ENCODE data around the gene NR1I3. TPM values are rescaled to one million over a fixed set of nuclear protein-coding genes. Genes with fewer than 3 reads are reported as not detected.

The NR1I3 gene
- total and polyA plus RNA-seq, 4 donors: 0.17 TPM; not detected in 3

DNA sequence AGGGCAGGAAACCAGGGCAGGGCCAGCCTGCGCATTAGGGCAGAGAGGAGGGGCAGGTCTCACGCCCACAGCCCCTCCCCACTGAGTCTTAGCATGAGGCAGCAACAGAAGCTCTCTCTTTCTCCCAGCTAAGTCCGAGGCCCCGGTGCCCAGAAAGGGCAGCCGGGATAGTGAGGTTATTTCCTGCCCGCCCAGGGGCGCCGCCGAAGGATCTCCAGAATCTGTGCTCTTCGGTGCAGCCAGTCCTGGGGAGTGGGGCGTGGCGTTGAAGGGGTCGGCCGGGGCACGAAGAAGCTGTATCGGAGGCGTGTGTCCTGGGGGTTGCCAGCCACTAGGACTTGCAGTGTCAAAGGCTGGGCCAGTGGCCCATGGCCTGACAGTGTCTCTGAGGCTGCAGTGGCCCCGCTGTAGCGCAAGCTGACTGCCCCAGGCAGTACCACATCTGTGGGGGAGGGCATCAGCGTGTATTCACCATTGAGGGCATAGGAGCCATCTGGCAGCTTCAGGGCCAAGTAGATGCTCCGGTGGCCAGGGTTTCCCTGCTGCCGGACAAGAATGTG is 47.0 kb downstream of the NR1I3 start:
- no peak for ATAC-seq (ENCODE audit: insufficient read depth, low FRiP score)
- Histone ChIP-seq H3K9ac (ENCODE audit: insufficient read depth in 1 of 2, low read length in 2 of 2) (no peak overlapping the region), H3K36me3 (ENCODE audit: control insufficient read depth in 4 of 4, insufficient read depth in 4 of 4, low read length in 4 of 4) (peaks cover 0 to 5% (median 0%) of the 10 kb centered on the region in 4 donors), H3K27ac (ENCODE audit: low read depth in 1 of 2, low read length in 1 of 2) (no peak overlapping the region), H3K9me3 (ENCODE audit: control insufficient read depth in 4 of 4, insufficient read depth in 3 of 4, low read length in 3 of 4) (no peaks in the 10 kb centered on the region), H3K27me3 (ENCODE audit: control insufficient read depth in 3 of 3, insufficient read depth in 3 of 3, low read length in 2 of 3) (no peaks in the 10 kb centered on the region), H3K4me3 (no peak overlapping the region), H3K4me1 (ENCODE audit: control insufficient read depth in 5 of 5, insufficient read depth in 5 of 5, low read length in 5 of 5) (peaks cover 0 to 7% (median 0%) of the 10 kb centered on the region in 5 donors)
- no peak for DNase-seq
- TF ChIP-seq, protein P1, sequence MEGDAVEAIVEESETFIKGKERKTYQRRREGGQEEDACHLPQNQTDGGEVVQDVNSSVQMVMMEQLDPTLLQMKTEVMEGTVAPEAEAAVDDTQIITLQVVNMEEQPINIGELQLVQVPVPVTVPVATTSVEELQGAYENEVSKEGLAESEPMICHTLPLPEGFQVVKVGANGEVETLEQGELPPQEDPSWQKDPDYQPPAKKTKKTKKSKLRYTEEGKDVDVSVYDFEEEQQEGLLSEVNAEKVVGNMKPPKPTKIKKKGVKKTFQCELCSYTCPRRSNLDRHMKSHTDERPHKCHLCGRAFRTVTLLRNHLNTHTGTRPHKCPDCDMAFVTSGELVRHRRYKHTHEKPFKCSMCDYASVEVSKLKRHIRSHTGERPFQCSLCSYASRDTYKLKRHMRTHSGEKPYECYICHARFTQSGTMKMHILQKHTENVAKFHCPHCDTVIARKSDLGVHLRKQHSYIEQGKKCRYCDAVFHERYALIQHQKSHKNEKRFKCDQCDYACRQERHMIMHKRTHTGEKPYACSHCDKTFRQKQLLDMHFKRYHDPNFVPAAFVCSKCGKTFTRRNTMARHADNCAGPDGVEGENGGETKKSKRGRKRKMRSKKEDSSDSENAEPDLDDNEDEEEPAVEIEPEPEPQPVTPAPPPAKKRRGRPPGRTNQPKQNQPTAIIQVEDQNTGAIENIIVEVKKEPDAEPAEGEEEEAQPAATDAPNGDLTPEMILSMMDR (IDR thresholded peaks at IDR 0.05; ENCODE audit: control extremely low read depth, extremely low read depth): no peak
- WGBS, 2 donors: 71 to 82% methylated on average over 22 of the region's 22 CpGs

DNA sequence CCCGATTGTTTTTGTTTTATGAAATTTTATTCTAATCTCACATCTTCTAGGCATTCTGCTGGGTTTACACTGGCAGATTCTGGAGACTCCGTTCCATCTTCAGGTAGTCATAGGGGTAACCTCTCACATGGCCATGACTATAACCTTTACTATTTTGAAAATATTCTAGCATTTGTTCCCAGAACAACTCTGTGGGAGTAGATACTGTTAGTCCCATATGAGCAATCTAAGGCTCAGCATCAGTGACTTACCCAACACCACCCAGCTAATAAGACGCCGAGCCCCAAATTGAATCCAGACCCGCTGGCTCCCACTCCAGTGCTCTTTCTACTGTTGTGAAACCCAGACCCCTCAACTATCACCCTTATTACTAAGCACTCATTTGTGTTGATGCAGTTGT is 49.0 kb downstream of the NR1I3 start:
- H3K9ac ChIP-seq (ENCODE audit: insufficient read depth in 1 of 2, low read length in 2 of 2): no peak overlapping the region
- TF ChIP-seq, protein P1 (IDR thresholded peaks at IDR 0.05; ENCODE audit: control extremely low read depth, extremely low read depth): no peak
- H3K9me3 ChIP-seq (ENCODE audit: control insufficient read depth in 4 of 4, insufficient read depth in 3 of 4, low read length in 3 of 4): no peaks in the 10 kb centered on the region
- WGBS, 2 donors: 96 to 98% methylated on average over 5 of the region's 5 CpGs
- H3K27ac ChIP-seq (ENCODE audit: low read depth in 1 of 2, low read length in 1 of 2): no peak overlapping the region
- no peak overlapping the region for H3K4me3 ChIP-seq
- DNase-seq (no peak), ATAC-seq (ENCODE audit: insufficient read depth, low FRiP score) (no peak)
- H3K4me1 ChIP-seq (ENCODE audit: control insufficient read depth in 5 of 5, insufficient read depth in 5 of 5, low read length in 5 of 5): peaks cover 3 to 7% (median 5%) of the 10 kb centered on the region in 5 donors
- no peaks in the 10 kb centered on the region for H3K27me3 ChIP-seq (ENCODE audit: control insufficient read depth in 3 of 3, insufficient read depth in 3 of 3, low read length in 2 of 3)
- H3K36me3 ChIP-seq (ENCODE audit: control insufficient read depth in 4 of 4, insufficient read depth in 4 of 4, low read length in 4 of 4): peaks cover 0 to 4% (median 0%) of the 10 kb centered on the region in 4 donors

DNA sequence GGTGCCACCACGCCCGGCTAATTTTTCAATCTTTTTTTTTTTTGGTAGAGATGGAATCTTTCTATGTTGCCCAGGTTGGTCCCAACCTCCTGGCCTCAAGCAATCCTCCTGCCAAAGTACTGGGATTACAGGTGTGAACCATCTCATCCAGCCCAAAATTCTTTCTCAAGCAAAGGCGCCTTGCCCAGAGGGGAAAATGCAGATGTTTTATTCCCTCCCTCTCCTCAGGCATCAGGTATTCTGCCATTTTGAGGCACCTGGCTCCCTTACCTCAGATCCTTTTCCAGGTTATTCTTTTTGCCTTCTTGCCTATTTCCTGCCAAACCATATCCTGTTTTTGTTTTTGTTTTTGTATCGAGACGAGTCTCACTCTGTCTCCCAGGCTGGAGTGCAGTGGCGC is 49.6 kb downstream of the NR1I3 start:
- 73 to 79% methylated on average over 6 of the region's 6 CpGs for WGBS, 2 donors
- Histone ChIP-seq H3K27me3 (ENCODE audit: control insufficient read depth in 3 of 3, insufficient read depth in 3 of 3, low read length in 2 of 3) (no peaks in the 10 kb centered on the region), H3K4me1 (ENCODE audit: control insufficient read depth in 5 of 5, insufficient read depth in 5 of 5, low read length in 5 of 5) (peaks cover 3 to 7% (median 5%) of the 10 kb centered on the region in 5 donors), H3K4me3 (no peak overlapping the region), H3K36me3 (ENCODE audit: control insufficient read depth in 4 of 4, insufficient read depth in 4 of 4, low read length in 4 of 4) (peaks cover 0 to 2% (median 0%) of the 10 kb centered on the region in 4 donors), H3K27ac (ENCODE audit: low read depth in 1 of 2, low read length in 1 of 2) (no peak overlapping the region), H3K9me3 (ENCODE audit: control insufficient read depth in 4 of 4, insufficient read depth in 3 of 4, low read length in 3 of 4) (no peaks in the 10 kb centered on the region), H3K9ac (ENCODE audit: insufficient read depth in 1 of 2, low read length in 2 of 2) (no peak overlapping the region)
- DNase-seq (no peak), ATAC-seq (ENCODE audit: insufficient read depth, low FRiP score) (no peak)
- TF ChIP-seq, protein P1 (IDR thresholded peaks at IDR 0.05; ENCODE audit: control extremely low read depth, extremely low read depth): no peak

DNA sequence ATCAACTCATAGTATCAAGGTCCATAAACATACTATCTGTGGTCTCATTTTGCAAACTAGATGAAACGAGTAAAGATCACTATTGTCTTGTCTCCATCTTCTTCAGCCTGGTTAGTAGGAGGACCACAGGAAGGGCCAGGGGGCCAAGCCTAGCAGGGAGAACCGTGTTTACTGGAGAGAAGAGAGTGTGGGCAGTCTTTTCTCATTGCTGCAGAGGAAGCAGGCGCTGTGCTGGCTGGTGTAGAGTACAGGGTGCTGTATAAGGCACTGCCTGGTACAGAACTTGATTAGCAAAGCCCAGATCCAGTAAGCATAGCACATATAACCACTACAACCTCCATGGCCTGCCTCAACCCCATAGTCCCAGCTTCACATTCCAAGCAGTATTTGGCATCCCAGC is 50.7 kb downstream of the NR1I3 start:
- no peak for ATAC-seq (ENCODE audit: insufficient read depth, low FRiP score)
- H3K27me3 ChIP-seq (ENCODE audit: control insufficient read depth in 3 of 3, insufficient read depth in 3 of 3, low read length in 2 of 3): no peaks in the 10 kb centered on the region
- no peak overlapping the region for H3K9ac ChIP-seq (ENCODE audit: insufficient read depth in 1 of 2, low read length in 2 of 2)
- H3K9me3 ChIP-seq (ENCODE audit: control insufficient read depth in 4 of 4, insufficient read depth in 3 of 4, low read length in 3 of 4): no peaks in the 10 kb centered on the region
- no peak overlapping the region for H3K4me3 ChIP-seq
- WGBS, 2 donors: 73 to 78% methylated on average over 3 of the region's 3 CpGs
- no peak overlapping the region for H3K27ac ChIP-seq (ENCODE audit: low read depth in 1 of 2, low read length in 1 of 2)
- TF ChIP-seq, protein P1 (IDR thresholded peaks at IDR 0.05; ENCODE audit: control extremely low read depth, extremely low read depth): no peak
- peaks cover 0 to 2% (median 0%) of the 10 kb centered on the region in 4 donors for H3K36me3 ChIP-seq (ENCODE audit: control insufficient read depth in 4 of 4, insufficient read depth in 4 of 4, low read length in 4 of 4)
- H3K4me1 ChIP-seq (ENCODE audit: control insufficient read depth in 5 of 5, insufficient read depth in 5 of 5, low read length in 5 of 5): peaks cover 3 to 6% (median 5%) of the 10 kb centered on the region in 5 donors
- no peak for DNase-seq
